Spinal cord (tissue), 10 donors: ENCODE results near the gene KLK3. TPM values are rescaled to one million over a fixed set of nuclear protein-coding genes. Genes with fewer than 3 reads are reported as not detected.

Experiments
- DNase-seq, 6 donors: peaks; one replicate each; pipeline versions ENCODE4 v3.0.0 to v3.0.0-alpha.2; 2013 to 2015; ENCODE audit warnings: low spot score in 6 of 6, low read depth in 4 of 6
- H3K27ac ChIP-seq: one replicate; pipeline ENCODE4 v1.5.1; 2013; ENCODE audit warnings: low read depth, low read length, control low read depth
- H3K27me3 ChIP-seq: one replicate; pipeline ENCODE4 v1.6.1; 2013; ENCODE audit warnings: low read length; ENCODE audit not compliant: control insufficient read depth, insufficient read depth
- H3K36me3 ChIP-seq: one replicate; pipeline ENCODE4 v1.6.1; 2013; ENCODE audit warnings: low read length; ENCODE audit not compliant: control insufficient read depth, insufficient read depth
- H3K4me1 ChIP-seq: one replicate; pipeline ENCODE4 v1.6.1; 2013; ENCODE audit warnings: low read length; ENCODE audit not compliant: control insufficient read depth, insufficient read depth
- H3K4me3 ChIP-seq: one replicate; pipeline ENCODE4 v1.5.1; 2013; ENCODE audit warnings: low read depth, low read length, control low read depth
- H3K9me3 ChIP-seq: one replicate; pipeline ENCODE4 v1.6.1; 2013; ENCODE audit warnings: low read length; ENCODE audit not compliant: control insufficient read depth, insufficient read depth
- WGBS: methylation state at CpG from one replicate; pipeline ENCODE4 v1.1.5; 2013; ENCODE audit warnings: missing lambda C conversion rate; ENCODE audit not compliant: insufficient coverage; 5-methylcytosine and 5-hydroxymethylcytosine counted together
- polyA plus RNA-seq, 2 donors: library from polyadenylated mRNA; unstranded; fragments of 120-200 nt; gene quantifications; one replicate each; pipeline ENCODE4 v1.2.1, GENCODE V29; 2013; ENCODE audit not compliant: insufficient read length in 2 of 2
- total RNA-seq, 2 donors: library from RNA; depleted of rRNA in 1 of 2; stranded (reverse); fragments of 120-200 nt in 1 of 2; fragments of >200 nt in 1 of 2; gene quantifications; one replicate each; pipeline versions ENCODE4 v1.2.3 to v1.2.4, GENCODE V29; 2013 to 2014
- donor health status: healthy.

The KLK3 gene
- total and polyA plus RNA-seq, 4 donors: not detected

GRCh38 chr19:50909240-50910070 lies 54.7 kb downstream of the KLK3 start:
- peaks cover 64% of the 10 kb centered on the region for H3K27me3 ChIP-seq
- H3K9me3 ChIP-seq: no peaks in the 10 kb centered on the region
- 2% methylated on average over 36 of the region's 36 CpGs for WGBS
- no peaks in the 10 kb centered on the region for H3K36me3 ChIP-seq
- peak overlapping the region; percentile 12 for H3K4me3 ChIP-seq
- peaks cover 13% of the 10 kb centered on the region for H3K4me1 ChIP-seq
- no peak overlapping the region for H3K27ac ChIP-seq
- DNase-seq: peak in 5 of 6 donors; percentile 24 to 94 (median 37)

Other genes with a start within 250 kb of the KLK3 start
- gene SYT3, start 215.0 kb upstream of the KLK3 start, total RNA-seq: 10 to 100 TPM; 10.0 to 21.8 TPM
- 10 to 100 TPM; 76.9 to 84.1 TPM for gene SYT3, start 215.0 kb upstream of the KLK3 start, polyA plus RNA-seq
- 1 to 10 TPM; 1.4 to 7.1 TPM for gene C19orf81, start 205.5 kb upstream of the KLK3 start, total RNA-seq
- 1 to 10 TPM; 6.1 to 6.2 TPM for gene C19orf81, start 205.5 kb upstream of the KLK3 start, polyA plus RNA-seq
- gene SHANK1, start 135.1 kb upstream of the KLK3 start, total RNA-seq: 10 to 100 TPM in 1 of 2 donors, 1 to 10 TPM in 1; 8.4 to 17.6 TPM
- 100 to 1,000 TPM; 106 to 116 TPM for gene SHANK1, start 135.1 kb upstream of the KLK3 start, polyA plus RNA-seq
- gene CLEC11A, start 131.6 kb upstream of the KLK3 start, total RNA-seq: 10 to 100 TPM; 17.0 to 44.7 TPM
- gene CLEC11A, start 131.6 kb upstream of the KLK3 start, polyA plus RNA-seq: 10 to 100 TPM; 29.4 to 37.4 TPM
- gene GPR32, start 84.5 kb upstream of the KLK3 start, total RNA-seq: not detected
- gene GPR32, start 84.5 kb upstream of the KLK3 start, polyA plus RNA-seq: under 1 TPM in 1 of 2 donors, not detected in 1; 0.12 TPM
- not detected for gene ACP4, start 64.5 kb upstream of the KLK3 start, total RNA-seq
- under 1 TPM in 1 of 2 donors, not detected in 1; 0.44 TPM for gene ACP4, start 64.5 kb upstream of the KLK3 start, polyA plus RNA-seq
- 1 to 10 TPM in 1 of 2 donors, under 1 TPM in 1; 0.50 to 1.3 TPM for gene KLK1, start 31.1 kb upstream of the KLK3 start, total RNA-seq
- gene KLK1, start 31.1 kb upstream of the KLK3 start, polyA plus RNA-seq: 1 to 10 TPM in 1 of 2 donors, not detected in 1; 2.0 TPM
- not detected for gene KLK15, start 21.3 kb upstream of the KLK3 start, total RNA-seq
- gene KLK15, start 21.3 kb upstream of the KLK3 start, polyA plus RNA-seq: not detected
- gene KLK2, start 18.5 kb downstream of the KLK3 start, total RNA-seq: under 1 TPM; 0.06 to 0.10 TPM
- under 1 TPM in 1 of 2 donors, not detected in 1; 0.38 TPM for gene KLK2, start 18.5 kb downstream of the KLK3 start, polyA plus RNA-seq
- gene KLK4, start 56.5 kb downstream of the KLK3 start, total RNA-seq: under 1 TPM in 1 of 2 donors, not detected in 1; 0.59 TPM
- gene KLK4, start 56.5 kb downstream of the KLK3 start, polyA plus RNA-seq: 1 to 10 TPM; 1.6 to 1.9 TPM
- under 1 TPM; 0.44 to 0.79 TPM for gene KLK5, start 98.1 kb downstream of the KLK3 start, total RNA-seq
- 1 to 10 TPM in 1 of 2 donors, under 1 TPM in 1; 0.93 to 2.5 TPM for gene KLK5, start 98.1 kb downstream of the KLK3 start, polyA plus RNA-seq
- 1 to 10 TPM; 5.7 to 9.6 TPM for gene KLK6, start 114.7 kb downstream of the KLK3 start, total RNA-seq
- gene KLK6, start 114.7 kb downstream of the KLK3 start, polyA plus RNA-seq: 10 to 100 TPM; 15.4 to 16.5 TPM
- gene KLK7, start 129.0 kb downstream of the KLK3 start, total RNA-seq: under 1 TPM; 0.50 to 0.72 TPM
- gene KLK7, start 129.0 kb downstream of the KLK3 start, polyA plus RNA-seq: under 1 TPM; 0.16 to 0.38 TPM
- 1 to 10 TPM in 1 of 2 donors, not detected in 1; 1.4 TPM for gene KLK8, start 146.7 kb downstream of the KLK3 start, total RNA-seq
- gene KLK8, start 146.7 kb downstream of the KLK3 start, polyA plus RNA-seq: under 1 TPM in 1 of 2 donors, not detected in 1; 0.71 TPM
- gene KLK10, start 164.8 kb downstream of the KLK3 start, total RNA-seq: 1 to 10 TPM in 1 of 2 donors, under 1 TPM in 1; 0.72 to 1.6 TPM
- gene KLK10, start 164.8 kb downstream of the KLK3 start, polyA plus RNA-seq: 1 to 10 TPM; 7.3 TPM
- gene KLK11, start 171.7 kb downstream of the KLK3 start, total RNA-seq: not detected
- not detected for gene KLK11, start 171.7 kb downstream of the KLK3 start, polyA plus RNA-seq
- not detected for gene KLK12, start 180.1 kb downstream of the KLK3 start, total RNA-seq
- not detected for gene KLK12, start 180.1 kb downstream of the KLK3 start, polyA plus RNA-seq
- under 1 TPM in 1 of 2 donors, not detected in 1; 0.50 TPM for gene KLK13, start 210.2 kb downstream of the KLK3 start, total RNA-seq
- 1 to 10 TPM in 1 of 2 donors, under 1 TPM in 1; 0.65 to 1.2 TPM for gene KLK13, start 210.2 kb downstream of the KLK3 start, polyA plus RNA-seq
- under 1 TPM in 1 of 2 donors, not detected in 1; 0.11 TPM for gene KLK14, start 228.0 kb downstream of the KLK3 start, total RNA-seq
- gene KLK14, start 228.0 kb downstream of the KLK3 start, polyA plus RNA-seq: 1 to 10 TPM; 1.4 to 1.9 TPM